Astrocyte of the cerebellum (primary cell): Measurements from ENCODE around the gene ZSWIM6.

Experiments
- DNase-seq: peaks from one replicate; pipeline ENCODE4 v3.0.0-alpha.2; 2011; ENCODE audit warnings: low read depth
- H3K4me3 ChIP-seq: 2 replicates; pipeline ENCODE4 v1.5.1; 2011; ENCODE audit warnings: mild to moderate bottlenecking, low read depth, low read length, moderate library complexity
- in situ Hi-C: cut with HindIII; loops from 2 replicates; pipeline ENCODE4 v1.10.0; 2017; ENCODE audit warnings: low sequenced_read_pairs
- TF ChIP-seq, protein P1 (sequence below): IDR thresholded peaks from 2 replicates; pipeline ENCODE4 v1.5.1; 2012; ENCODE audit warnings: low read length, low read depth, moderate library complexity, mild to moderate bottlenecking; ENCODE audit errors: missing control alignments

ZSWIM6 gene

GRCh38 chr5:61352612-61353156, 20.6 kb downstream of the ZSWIM6 start:
- in situ Hi-C loops, result no loop called here
- TF ChIP-seq, protein P1, sequence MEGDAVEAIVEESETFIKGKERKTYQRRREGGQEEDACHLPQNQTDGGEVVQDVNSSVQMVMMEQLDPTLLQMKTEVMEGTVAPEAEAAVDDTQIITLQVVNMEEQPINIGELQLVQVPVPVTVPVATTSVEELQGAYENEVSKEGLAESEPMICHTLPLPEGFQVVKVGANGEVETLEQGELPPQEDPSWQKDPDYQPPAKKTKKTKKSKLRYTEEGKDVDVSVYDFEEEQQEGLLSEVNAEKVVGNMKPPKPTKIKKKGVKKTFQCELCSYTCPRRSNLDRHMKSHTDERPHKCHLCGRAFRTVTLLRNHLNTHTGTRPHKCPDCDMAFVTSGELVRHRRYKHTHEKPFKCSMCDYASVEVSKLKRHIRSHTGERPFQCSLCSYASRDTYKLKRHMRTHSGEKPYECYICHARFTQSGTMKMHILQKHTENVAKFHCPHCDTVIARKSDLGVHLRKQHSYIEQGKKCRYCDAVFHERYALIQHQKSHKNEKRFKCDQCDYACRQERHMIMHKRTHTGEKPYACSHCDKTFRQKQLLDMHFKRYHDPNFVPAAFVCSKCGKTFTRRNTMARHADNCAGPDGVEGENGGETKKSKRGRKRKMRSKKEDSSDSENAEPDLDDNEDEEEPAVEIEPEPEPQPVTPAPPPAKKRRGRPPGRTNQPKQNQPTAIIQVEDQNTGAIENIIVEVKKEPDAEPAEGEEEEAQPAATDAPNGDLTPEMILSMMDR, result no peak
- no peak overlapping the region for H3K4me3 ChIP-seq
- DNase-seq, result no peak

GRCh38 chr5:61353293-61353692, 21.2 kb downstream of the ZSWIM6 start:
- TF ChIP-seq, protein P1, result no peak
- H3K4me3 ChIP-seq, result no peak overlapping the region
- in situ Hi-C loops, result no loop called here
- DNase-seq, result no peak

DNA sequence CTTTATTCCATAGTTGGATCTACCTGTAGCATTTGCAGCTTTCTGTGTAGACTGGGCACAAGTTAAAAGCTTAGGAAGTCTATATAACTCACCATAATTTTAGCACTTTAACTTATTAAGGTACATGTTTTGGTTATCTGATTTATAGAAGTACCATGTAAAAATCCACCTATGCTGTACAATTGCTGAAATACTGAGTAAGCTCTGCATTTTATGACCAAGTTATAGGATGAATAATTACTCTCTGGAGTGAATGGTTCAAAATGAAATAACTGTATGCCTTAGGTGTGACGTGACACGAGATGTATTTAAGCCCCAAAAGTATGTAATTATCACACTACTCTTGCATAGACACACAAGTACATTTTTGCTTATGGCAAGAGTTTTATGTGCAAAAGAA, 22.1 kb downstream of the ZSWIM6 start:
- TF ChIP-seq, protein P1, result no peak
- no peak overlapping the region for H3K4me3 ChIP-seq
- no peak for DNase-seq
- in situ Hi-C loops, result no loop called here

GRCh38 chr5:61357745-61358144, 25.7 kb downstream of the ZSWIM6 start:
- in situ Hi-C loops, result no loop called here
- DNase-seq, result no peak
- no peak overlapping the region for H3K4me3 ChIP-seq
- TF ChIP-seq, protein P1, result peak; percentile 37

GRCh38 chr5:61362796-61363368, 30.8 kb downstream of the ZSWIM6 start:
- TF ChIP-seq, protein P1, result peak; percentile 12
- DNase-seq, result no peak
- in situ Hi-C loops, result no loop called here

DNA sequence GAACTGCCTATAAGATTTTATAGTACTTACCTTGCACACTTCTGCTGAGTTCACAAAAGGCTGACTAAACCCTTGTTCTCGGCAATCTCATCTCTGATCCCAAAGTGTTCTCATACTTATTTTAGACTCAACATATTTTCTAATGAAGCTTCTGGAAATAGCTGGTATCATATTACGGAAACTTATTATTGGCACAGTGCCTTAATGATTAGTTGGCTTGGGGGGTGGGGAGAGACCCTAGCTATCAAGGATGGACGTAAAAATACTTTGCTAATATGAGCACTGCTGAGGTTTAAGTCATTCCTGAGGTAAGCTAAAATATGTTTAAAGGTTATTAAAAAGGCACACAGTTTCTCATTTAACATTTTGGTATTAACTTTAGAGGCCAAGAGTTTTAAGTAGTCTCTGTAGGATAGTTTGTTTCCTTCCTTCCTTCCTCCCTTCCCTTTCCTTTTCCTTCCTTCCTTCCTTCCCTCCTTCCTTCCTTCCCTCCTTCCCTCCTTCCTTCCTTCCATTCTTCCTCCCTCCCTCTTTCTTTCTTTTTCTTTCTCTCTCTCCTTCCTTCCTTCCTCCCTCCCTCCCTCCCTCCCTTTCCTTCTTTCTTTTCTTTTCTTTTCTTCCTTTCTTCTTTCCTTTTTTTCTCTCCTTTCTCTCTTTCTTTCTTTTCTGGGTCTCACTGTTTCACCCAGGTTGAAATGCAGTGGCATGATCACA, 31.5 kb downstream of the ZSWIM6 start:
- no peak for DNase-seq
- H3K4me3 ChIP-seq, result no peak overlapping the region
- in situ Hi-C loops, result no loop called here
- TF ChIP-seq, protein P1, result no peak

More at GRCh38 chr5:61362796-61363368, 30.8 kb downstream of the ZSWIM6 start:
- no peak overlapping the region for H3K4me3 ChIP-seq
